NK-92 treated with Interleukin-12 subunit alpha and Interleukin-12 subunit beta, amount 100 ng/mL, for 24 hours (cell line): ENCODE results near the gene TMEM131L.
A peak's percentile ranks its signal among the peaks of the same experiment; 100 is the strongest.
"Not testable (repeated sequence)": the region's sequence is repeated elsewhere in the genome, so short reads cannot be mapped to it uniquely, and the experiment has no call there.

Experiments used
- DNase-seq: peaks from one replicate; lab custom pipeline; 2025; lab: John Stamatoyannopoulos, UW

Gene TMEM131L

GRCh38 chr4:153573221-153573620, 107.1 kb downstream of the TMEM131L start:
- no peak for DNase-seq

- peak; percentile 3 for DNase-seq
These were observed 108.0 kb downstream of the TMEM131L start for GRCh38 chr4:153573881-153574802.

- no peak for DNase-seq
These were observed 110.2 kb downstream of the TMEM131L start for GRCh38 chr4:153576443-153576774.

- no peak for DNase-seq
These were observed 110.9 kb downstream of the TMEM131L start for GRCh38 chr4:153577053-153577452.

- DNase-seq: no peak
These were observed 113.2 kb downstream of the TMEM131L start for GRCh38 chr4:153579410-153579809.

GRCh38 chr4:153579872-153580271, 113.7 kb downstream of the TMEM131L start:
- no peak for DNase-seq

- DNase-seq: no peak
These were observed 117.0 kb downstream of the TMEM131L start for GRCh38 chr4:153582954-153583702.

GRCh38 chr4:153585026-153585425, 118.9 kb downstream of the TMEM131L start:
- no peak for DNase-seq

- no peak for DNase-seq
These were observed 123.8 kb downstream of the TMEM131L start for GRCh38 chr4:153589703-153590595.

- no peak for DNase-seq
These were observed 125.3 kb downstream of the TMEM131L start for GRCh38 chr4:153591441-153591840.

GRCh38 chr4:153592064-153592463, 125.9 kb downstream of the TMEM131L start:
- DNase-seq: no peak

GRCh38 chr4:153593161-153593560, 127.0 kb downstream of the TMEM131L start:
- no peak for DNase-seq

- DNase-seq: no peak
These were observed 128.1 kb downstream of the TMEM131L start for GRCh38 chr4:153594210-153594609.

GRCh38 chr4:153595894-153596601, 129.9 kb downstream of the TMEM131L start:
- DNase-seq: no peak

GRCh38 chr4:153602758-153603157, 136.6 kb downstream of the TMEM131L start:
- no peak for DNase-seq

- DNase-seq: no peak
These were observed 137.1 kb downstream of the TMEM131L start for GRCh38 chr4:153603258-153603657.

GRCh38 chr4:153603835-153604234, 137.7 kb downstream of the TMEM131L start:
- DNase-seq: no peak

- not testable (repeated sequence) for DNase-seq
These were observed 142.9 kb downstream of the TMEM131L start for GRCh38 chr4:153609070-153609469.

GRCh38 chr4:153610623-153611376, 144.6 kb downstream of the TMEM131L start:
- no peak for DNase-seq

- no peak for DNase-seq
These were observed 145.5 kb downstream of the TMEM131L start for GRCh38 chr4:153611679-153612078.

- DNase-seq: no peak
These were observed 146.7 kb downstream of the TMEM131L start for GRCh38 chr4:153612878-153613277.
